Natural killer cell (primary cell): Measurements from ENCODE around the gene ACTR2. TPM values are rescaled to one million over a fixed set of nuclear protein-coding genes. Genes with fewer than 3 reads are reported as not detected.

ENCODE experiments used
- ATAC-seq, 3 donors: fragments of 150-1000 bp in 2 of 3; fragments of 200-7000 bp in 1 of 3; cut with Tn5 transposase; 1 replicate in 1 of 3; 2 replicates in 2 of 3; pipeline ENCODE4 v1.10.0; 2021; ENCODE audit warnings: mild to moderate bottlenecking in 2 of 3, moderate library complexity in 2 of 3
- DNase-seq, 2 donors: peaks; one replicate each; pipeline versions ENCODE4 v3.0.0 to v3.0.0-alpha.2; 2013 to 2021; ENCODE audit warnings: mixed read lengths in 1 of 2
- H3K27ac ChIP-seq: one replicate; pipeline ENCODE4 v1.5.1; 2013; ENCODE audit warnings: mild to moderate bottlenecking, low read length
- H3K27me3 ChIP-seq: one replicate; pipeline ENCODE4 v1.6.1; 2013; ENCODE audit warnings: low read length; ENCODE audit not compliant: control insufficient read depth, insufficient read depth
- H3K36me3 ChIP-seq: one replicate; pipeline ENCODE4 v1.6.1; 2013; ENCODE audit warnings: low read length; ENCODE audit not compliant: control insufficient read depth, insufficient read depth
- H3K4me1 ChIP-seq: one replicate; pipeline ENCODE4 v1.6.1; 2013; ENCODE audit warnings: low read length; ENCODE audit not compliant: control insufficient read depth, insufficient read depth
- H3K4me3 ChIP-seq: one replicate; pipeline ENCODE4 v1.5.1; 2013; ENCODE audit warnings: low read length
- H3K9me3 ChIP-seq: one replicate; pipeline ENCODE4 v1.6.1; 2013; ENCODE audit warnings: low read length; ENCODE audit not compliant: control insufficient read depth, insufficient read depth
- H3K27ac Mint-ChIP-seq, 2 donors: one replicate each; pipeline ENCODE4 v1.8.0; 2022; ENCODE audit warnings: mild to moderate bottlenecking in 2 of 2, mixed read lengths in 2 of 2, moderate library complexity in 1 of 2
- H3K27me3 Mint-ChIP-seq, 2 donors: one replicate each; pipeline ENCODE4 v1.8.0; 2022; ENCODE audit warnings: low read depth in 2 of 2, mixed read lengths in 2 of 2
- H3K36me3 Mint-ChIP-seq: one replicate; pipeline ENCODE4 v1.8.0; 2022; ENCODE audit warnings: mixed read lengths
- H3K4me1 Mint-ChIP-seq, 2 donors: one replicate each; pipeline ENCODE4 v1.8.0; 2022; ENCODE audit warnings: mixed read lengths in 2 of 2
- H3K4me3 Mint-ChIP-seq: one replicate; pipeline ENCODE4 v1.8.0; 2022; ENCODE audit warnings: mild to moderate bottlenecking, moderate library complexity, mixed read lengths
- H3K9me3 Mint-ChIP-seq, 2 donors: one replicate each; pipeline ENCODE4 v1.8.0; 2022; ENCODE audit warnings: mixed read lengths in 2 of 2
- CTCF ChIP-seq: fragments of 200-600 bp; IDR thresholded peaks from one replicate; pipeline ENCODE4 v1.8.0; 2022; ENCODE audit warnings: antibody characterized with exemption
- WGBS: methylation state at CpG from one replicate; pipeline ENCODE4 v1.1.7; 2013; ENCODE audit warnings: missing lambda C conversion rate; ENCODE audit not compliant: insufficient coverage; 5-methylcytosine and 5-hydroxymethylcytosine counted together
- intact Hi-C: fragments of 100-400 bp; cut with micrococcal nuclease; formaldehyde crosslinking; loops from one replicate; pipeline ENCODE4 v1.14.2; 2022
- total RNA-seq, 4 donors: library from RNA; stranded (reverse); fragments of 120-200 nt in 1 of 4; gene quantifications; one replicate each; pipeline versions ENCODE4 v1.2.3 to v1.2.4, GENCODE V29; 2013 to 2022

The ACTR2 gene
- total RNA-seq, 3 donors from 2014 or later (not counting 1 experiment from before 2014, with no cell fraction given): 346 to 404 (median 403) TPM

DNA sequence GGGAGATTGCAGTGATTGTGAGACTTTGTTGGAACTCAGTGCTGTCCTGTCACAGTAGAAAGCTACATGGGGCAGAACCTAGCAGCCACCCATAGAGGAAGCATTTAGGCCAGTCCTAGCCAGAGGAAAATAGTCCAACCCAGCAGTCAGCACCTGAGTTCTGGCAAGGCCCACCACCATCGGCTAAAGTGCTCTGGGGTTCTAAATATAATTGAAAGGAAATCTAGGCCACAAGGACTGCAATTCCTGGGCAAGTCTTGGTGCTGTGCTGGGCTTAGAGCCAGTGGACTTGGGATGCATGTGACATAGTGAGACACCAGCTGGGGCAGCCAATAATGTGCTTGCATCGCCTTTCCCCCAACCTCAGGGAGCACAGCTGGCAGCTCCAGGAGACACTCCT is 28.9 kb upstream of the ACTR2 start:
- Histone ChIP-seq H3K4me1 (no peaks in the 10 kb centered on the region), H3K4me3 (no peak overlapping the region), H3K27me3 (no peaks in the 10 kb centered on the region), H3K36me3 (no peaks in the 10 kb centered on the region), H3K27ac (no peak overlapping the region), H3K9me3 (no peaks in the 10 kb centered on the region)
- Mint-ChIP-seq H3K4me3 (no peak overlapping the region), H3K27me3 (peaks cover 0 to 9% of the 10 kb centered on the region in 2 donors), H3K9me3 (no peaks in the 10 kb centered on the region), H3K36me3 (no peaks in the 10 kb centered on the region), H3K4me1 (no peaks in the 10 kb centered on the region), H3K27ac (no peak overlapping the region)
- DNase-seq (no peak), ATAC-seq (no peak)
- 95% methylated on average over 2 of the region's 2 CpGs for WGBS
- intact Hi-C loops: no loop called here
- no peak for TF ChIP-seq CTCF

DNA sequence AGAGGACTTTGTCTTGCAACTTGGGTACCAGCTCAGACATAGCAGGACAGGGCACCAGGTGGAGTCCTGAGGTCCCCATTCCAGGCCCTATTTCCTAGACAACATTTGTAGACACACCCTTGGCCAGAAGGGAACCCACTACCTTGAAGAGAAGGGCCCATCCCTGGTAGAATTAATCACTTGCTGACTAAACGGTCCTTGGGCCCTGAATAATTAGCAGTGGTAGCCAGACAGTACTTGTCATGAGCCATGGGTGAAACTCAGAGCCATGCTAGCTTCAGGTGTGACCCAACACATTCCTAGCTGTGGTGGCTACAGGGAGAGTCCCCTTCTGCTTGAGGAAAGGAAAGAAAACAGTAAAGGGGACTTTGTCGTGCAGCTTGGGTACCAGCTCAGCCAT is 28.5 kb upstream of the ACTR2 start:
- no peaks in the 10 kb centered on the region for H3K27me3 ChIP-seq
- DNase-seq (no peak), ATAC-seq (no peak)
- Mint-ChIP-seq H3K27me3 (peaks cover 0 to 9% of the 10 kb centered on the region in 2 donors), H3K4me3 (no peak overlapping the region), H3K9me3 (no peaks in the 10 kb centered on the region), H3K36me3 (no peaks in the 10 kb centered on the region), H3K27ac (no peak overlapping the region), H3K4me1 (no peaks in the 10 kb centered on the region)
- no peaks in the 10 kb centered on the region for H3K9me3 ChIP-seq
- intact Hi-C loops: no loop called here
- TF ChIP-seq CTCF: no peak
- no peak overlapping the region for H3K27ac ChIP-seq
- H3K4me3 ChIP-seq: no peak overlapping the region
- 91% methylated on average over 2 of the region's 2 CpGs for WGBS
- no peaks in the 10 kb centered on the region for H3K4me1 ChIP-seq
- H3K36me3 ChIP-seq: no peaks in the 10 kb centered on the region

- 84% methylated on average over 2 of the region's 3 CpGs for WGBS
- H3K4me3 ChIP-seq: no peak overlapping the region
- H3K9me3 Mint-ChIP-seq: no peaks in the 10 kb centered on the region
Measured at GRCh38 chr2:65199891-65200290, 27.7 kb upstream of the ACTR2 start.

More at GRCh38 chr2:65199891-65200290, 27.7 kb upstream of the ACTR2 start:
- no peak for TF ChIP-seq CTCF
- H3K27ac ChIP-seq: no peak overlapping the region
- DNase-seq (no peak), ATAC-seq (no peak)
- intact Hi-C loops: no loop called here
- H3K4me1 ChIP-seq: no peaks in the 10 kb centered on the region
- no peak overlapping the region for H3K4me3 Mint-ChIP-seq
- H3K27me3 Mint-ChIP-seq: peaks cover 0 to 9% of the 10 kb centered on the region in 2 donors
- H3K9me3 ChIP-seq: no peaks in the 10 kb centered on the region
- H3K36me3 ChIP-seq: no peaks in the 10 kb centered on the region
- no peaks in the 10 kb centered on the region for H3K27me3 ChIP-seq
- no peaks in the 10 kb centered on the region for H3K36me3 Mint-ChIP-seq
- H3K4me1 Mint-ChIP-seq: no peaks in the 10 kb centered on the region
- H3K27ac Mint-ChIP-seq: no peak overlapping the region
